Thoracic aorta (tissue), 2 donors: Measurements from ENCODE around the gene STRN3. TPM values are rescaled to one million over a fixed set of nuclear protein-coding genes. Genes with fewer than 3 reads are reported as not detected.
"Not testable (repeated sequence)": the region's sequence is repeated elsewhere in the genome, so short reads cannot be mapped to it uniquely, and the experiment has no call there.

Experiments
- ATAC-seq: fragments of 150-250 bp; one replicate; pipeline ENCODE4 v1.8.0; 2017; ENCODE audit warnings: low read depth; ENCODE audit not compliant: insufficient number of reproducible peaks, low FRiP score
- DNase-seq: peaks from one replicate; pipeline ENCODE4 v3.0.0-alpha.2; 2020; ENCODE audit warnings: low spot score
- H3K27ac ChIP-seq, 2 donors: fragments of 200-600 bp; sonication (generic); 1 replicate in 1 of 2; 2 replicates in 1 of 2; pipeline ENCODE4 v1.5.1; 2016; ENCODE audit warnings: mild to moderate bottlenecking in 2 of 2, moderate library complexity in 2 of 2
- H3K27me3 ChIP-seq: fragments of 200-600 bp; sonication (generic); replicated peaks from 2 replicates; pipeline ENCODE4 v1.6.0; 2016; ENCODE audit warnings: mild to moderate bottlenecking; ENCODE audit not compliant: insufficient read depth
- H3K36me3 ChIP-seq: fragments of 200-600 bp; sonication (generic); one replicate; pipeline ENCODE4 v1.5.1; 2016
- H3K4me1 ChIP-seq, 2 donors: fragments of 200-600 bp; sonication (generic); 1 replicate in 1 of 2; 2 replicates in 1 of 2; pipeline versions ENCODE4 v1.5.1 to v1.6.0; 2016; ENCODE audit warnings: low read depth in 2 of 2, mild to moderate bottlenecking in 1 of 2; ENCODE audit not compliant: control insufficient read depth in 1 of 2
- H3K4me3 ChIP-seq: fragments of 200-600 bp; sonication (generic); 2 replicates; pipeline ENCODE4 v1.5.1; 2016; ENCODE audit warnings: mild to moderate bottlenecking
- H3K9me3 ChIP-seq: fragments of 200-600 bp; sonication (generic); 2 replicates; pipeline ENCODE4 v1.5.1; 2016
- total RNA-seq, 2 donors: library from RNA; depleted of rRNA; stranded (reverse); fragments of >200 nt; gene quantifications; one replicate each; pipeline versions ENCODE4 v1.1.0 to v1.2.3, GENCODE V29; 2016
- TF ChIP-seq, protein P1 (sequence below): fragments of 200-600 bp; sonication (generic); IDR thresholded peaks from one replicate; pipeline ENCODE4 v1.5.1; 2019; ENCODE audit warnings: antibody characterized with exemption

STRN3 gene
- total RNA-seq, 2 donors from 2014 or later = 39.5 to 41.2 TPM

DNA sequence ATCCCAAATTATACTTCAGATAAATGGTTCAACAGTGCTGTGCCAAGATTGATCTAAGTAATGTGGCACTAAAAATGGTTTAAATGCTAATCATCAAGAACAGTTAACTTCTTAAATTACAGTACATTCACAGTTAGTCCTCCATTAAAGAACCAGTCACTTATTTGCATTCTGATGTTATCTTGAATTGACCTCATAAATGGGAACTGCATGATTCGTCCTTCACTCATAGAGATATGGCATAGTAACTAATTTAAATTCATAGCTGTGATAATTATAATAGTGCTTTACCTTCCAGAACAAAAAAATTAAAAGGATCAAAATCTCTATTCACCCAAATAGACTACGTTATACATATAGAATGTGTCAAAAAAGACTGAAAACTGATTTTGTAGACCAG lies 90.7 kb downstream of the STRN3 start:
- Histone ChIP-seq H3K4me1 (peaks cover 0 to 6% of the 10 kb centered on the region in 2 donors), H3K9me3 (no peaks in the 10 kb centered on the region), H3K27ac (no peak overlapping the region), H3K27me3 (no peaks in the 10 kb centered on the region), H3K4me3 (no peak overlapping the region), H3K36me3 (peaks cover 6% of the 10 kb centered on the region)
- DNase-seq = no peak
- TF ChIP-seq, protein P1, sequence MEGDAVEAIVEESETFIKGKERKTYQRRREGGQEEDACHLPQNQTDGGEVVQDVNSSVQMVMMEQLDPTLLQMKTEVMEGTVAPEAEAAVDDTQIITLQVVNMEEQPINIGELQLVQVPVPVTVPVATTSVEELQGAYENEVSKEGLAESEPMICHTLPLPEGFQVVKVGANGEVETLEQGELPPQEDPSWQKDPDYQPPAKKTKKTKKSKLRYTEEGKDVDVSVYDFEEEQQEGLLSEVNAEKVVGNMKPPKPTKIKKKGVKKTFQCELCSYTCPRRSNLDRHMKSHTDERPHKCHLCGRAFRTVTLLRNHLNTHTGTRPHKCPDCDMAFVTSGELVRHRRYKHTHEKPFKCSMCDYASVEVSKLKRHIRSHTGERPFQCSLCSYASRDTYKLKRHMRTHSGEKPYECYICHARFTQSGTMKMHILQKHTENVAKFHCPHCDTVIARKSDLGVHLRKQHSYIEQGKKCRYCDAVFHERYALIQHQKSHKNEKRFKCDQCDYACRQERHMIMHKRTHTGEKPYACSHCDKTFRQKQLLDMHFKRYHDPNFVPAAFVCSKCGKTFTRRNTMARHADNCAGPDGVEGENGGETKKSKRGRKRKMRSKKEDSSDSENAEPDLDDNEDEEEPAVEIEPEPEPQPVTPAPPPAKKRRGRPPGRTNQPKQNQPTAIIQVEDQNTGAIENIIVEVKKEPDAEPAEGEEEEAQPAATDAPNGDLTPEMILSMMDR = no peak
- no peak for ATAC-seq

DNA sequence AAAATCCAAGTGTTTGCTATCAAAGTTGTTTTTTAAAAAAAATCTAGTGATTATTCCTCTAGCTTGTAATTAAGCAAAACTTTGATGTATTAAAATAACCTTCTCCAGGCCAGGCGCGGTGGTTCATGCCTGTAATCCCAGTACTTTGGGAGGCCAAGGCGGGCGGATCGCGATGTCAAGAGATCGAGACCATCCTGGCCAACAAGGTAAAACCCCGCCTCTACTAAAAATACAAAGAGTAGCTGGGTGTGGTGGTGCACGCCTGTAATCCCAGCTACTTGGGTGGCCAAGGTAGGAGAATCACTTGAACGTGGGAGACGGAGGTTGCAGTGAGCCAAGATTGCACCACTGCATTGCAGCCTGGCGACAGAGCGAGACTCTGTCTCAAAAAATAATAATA lies 92.2 kb downstream of the STRN3 start:
- not testable (repeated sequence) for H3K36me3 ChIP-seq, H3K4me3 ChIP-seq, H3K27ac ChIP-seq, DNase-seq, H3K9me3 ChIP-seq, H3K27me3 ChIP-seq, ATAC-seq, H3K4me1 ChIP-seq

DNA sequence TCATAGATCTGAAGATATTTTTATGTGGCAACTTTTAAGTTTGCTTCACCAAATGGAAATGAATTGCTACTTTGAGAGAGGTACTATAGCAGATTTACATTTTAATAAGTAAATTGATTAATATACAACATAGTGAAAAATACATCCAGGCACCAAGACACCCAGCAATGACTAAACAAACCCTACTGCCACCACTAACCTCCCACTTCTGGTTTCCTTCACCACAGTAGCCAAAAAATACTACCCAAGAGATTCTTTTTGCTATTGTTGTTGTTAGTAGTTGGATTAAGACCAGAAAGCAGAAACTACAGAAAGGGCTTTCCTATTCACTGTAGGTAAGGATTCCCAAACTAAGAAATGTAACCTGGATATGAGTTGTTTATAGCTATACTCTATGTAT lies 97.7 kb downstream of the STRN3 start:
- TF ChIP-seq, protein P1 = no peak
- Histone ChIP-seq H3K4me3 (no peak overlapping the region), H3K27ac (no peak overlapping the region), H3K4me1 (peaks cover 4 to 15% of the 10 kb centered on the region in 2 donors), H3K9me3 (no peaks in the 10 kb centered on the region), H3K27me3 (no peaks in the 10 kb centered on the region), H3K36me3 (no peaks in the 10 kb centered on the region)
- ATAC-seq (no peak), DNase-seq (no peak)

GRCh38 chr14:30925254-30925653 lies 100.9 kb downstream of the STRN3 start:
- Histone ChIP-seq H3K27ac (no peak overlapping the region), H3K4me1 (peaks cover 4 to 15% of the 10 kb centered on the region in 2 donors), H3K9me3 (no peaks in the 10 kb centered on the region), H3K27me3 (no peaks in the 10 kb centered on the region), H3K36me3 (no peaks in the 10 kb centered on the region), H3K4me3 (no peak overlapping the region)
- TF ChIP-seq, protein P1 = no peak
- ATAC-seq (no peak), DNase-seq (no peak)

- Histone ChIP-seq H3K4me3 (no peak overlapping the region), H3K27ac (no peak overlapping the region), H3K27me3 (no peaks in the 10 kb centered on the region), H3K36me3 (no peaks in the 10 kb centered on the region), H3K9me3 (no peaks in the 10 kb centered on the region), H3K4me1 (no peaks in the 10 kb centered on the region)
- DNase-seq (no peak), ATAC-seq (no peak)
- TF ChIP-seq, protein P1 = no peak
Observed at GRCh38 chr14:30921788-30922187, 104.4 kb downstream of the STRN3 start.

GRCh38 chr14:30921305-30921704 lies 104.9 kb downstream of the STRN3 start:
- Histone ChIP-seq H3K36me3 (no peaks in the 10 kb centered on the region), H3K27ac (no peak overlapping the region), H3K4me3 (no peak overlapping the region), H3K9me3 (no peaks in the 10 kb centered on the region), H3K27me3 (no peaks in the 10 kb centered on the region), H3K4me1 (no peaks in the 10 kb centered on the region)
- TF ChIP-seq, protein P1 = no peak
- DNase-seq = no peak
- no peak for ATAC-seq
